Activated CD4-positive, alpha-beta T cell treated with anti-CD3 and anti-CD28 coated beads, Interleukin-2, amount 10 ng/mL, durations not matched to agents 7 days and 5 days (primary cell): ENCODE results near the gene GNGT1. TPM values are rescaled to one million over a fixed set of nuclear protein-coding genes. Genes with fewer than 3 reads are reported as not detected.

Experiments
- CTCF ChIA-PET: fragments of 350-600 bp; sonication (Branson Sonifier 250); formaldehyde crosslinking; loops from one replicate; lab custom pipeline; 2021; ENCODE audit warnings: antibody characterized with exemption; lab: Charles Lee
- POLR2A ChIA-PET: fragments of 350-600 bp; sonication (Branson Sonifier 250); formaldehyde crosslinking; loops from one replicate; lab custom pipeline; 2021; ENCODE audit warnings: antibody characterized with exemption; lab: Charles Lee
- DNase-seq: peaks from one replicate; pipeline ENCODE4 v3.0.0-alpha.2; 2020
- H3K27ac Mint-ChIP-seq: one replicate; pipeline ENCODE4 v1.8.0; 2021; ENCODE audit warnings: mild to moderate bottlenecking, moderate library complexity, mixed read lengths
- H3K27me3 Mint-ChIP-seq: one replicate; pipeline ENCODE4 v1.8.0; 2021; ENCODE audit warnings: mixed read lengths
- H3K36me3 Mint-ChIP-seq: one replicate; pipeline ENCODE4 v1.8.0; 2021; ENCODE audit warnings: low read depth, mixed read lengths
- H3K4me1 Mint-ChIP-seq: one replicate; pipeline ENCODE4 v1.8.0; 2021; ENCODE audit warnings: mixed read lengths
- H3K4me3 Mint-ChIP-seq: one replicate; pipeline ENCODE4 v1.8.0; 2021; ENCODE audit warnings: mild to moderate bottlenecking, moderate library complexity, mixed read lengths
- H3K9me3 Mint-ChIP-seq: one replicate; pipeline ENCODE4 v1.8.0; 2021; ENCODE audit warnings: mixed read lengths
- total RNA-seq, 2 experiments: library from RNA; stranded (reverse); gene quantifications; one replicate each; pipeline ENCODE4 v1.2.3, GENCODE V29; 2021

Gene GNGT1
- total RNA-seq, 2 experiments from 2014 or later = not detected

DNA sequence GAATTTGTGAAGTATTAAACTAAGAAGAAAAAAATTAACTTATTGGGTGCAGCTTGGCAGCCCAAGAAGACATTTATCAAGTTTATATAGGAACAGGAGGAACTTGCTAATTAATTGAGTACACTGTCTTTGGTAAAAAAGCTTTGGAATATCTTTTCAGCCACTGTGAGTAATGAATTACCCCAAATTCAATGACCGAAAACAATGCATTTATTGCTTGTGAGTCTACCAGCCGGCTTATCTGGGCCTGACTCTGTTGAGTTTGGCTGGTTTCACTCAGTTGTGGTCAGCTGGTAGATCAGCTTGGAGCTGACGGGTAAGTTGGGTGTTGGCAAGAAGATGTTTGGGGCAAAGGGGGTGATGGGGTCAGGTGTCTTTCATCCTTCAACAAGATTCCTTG lies 26.8 kb downstream of the GNGT1 start:
- Mint-ChIP-seq H3K4me1 (no peaks in the 10 kb centered on the region), H3K27me3 (peaks cover 12% of the 10 kb centered on the region), H3K36me3 (no peaks in the 10 kb centered on the region), H3K4me3 (no peak overlapping the region), H3K9me3 (no peaks in the 10 kb centered on the region), H3K27ac (no peak overlapping the region)
- CTCF ChIA-PET = no interaction called here
- no peak for DNase-seq
- POLR2A ChIA-PET = no interaction called here

DNA sequence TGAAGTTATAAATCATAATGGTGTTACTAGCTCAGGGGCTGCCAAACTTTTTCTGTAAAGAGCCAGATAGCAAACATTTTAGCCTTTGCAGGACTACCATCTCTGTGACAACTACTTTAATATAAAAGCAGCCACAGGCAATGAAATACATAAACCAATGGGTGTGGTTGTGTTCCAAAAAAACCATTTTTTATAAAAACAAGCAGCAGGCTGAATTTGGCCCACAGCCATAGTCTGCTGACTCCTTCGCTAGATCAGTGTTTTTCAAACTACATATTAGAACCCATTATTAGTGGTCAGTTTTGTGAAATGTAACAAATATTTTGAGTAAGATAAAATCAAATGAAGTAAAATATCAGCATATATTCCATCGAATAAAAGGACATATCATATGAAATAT lies 28.7 kb downstream of the GNGT1 start:
- ChIA-PET POLR2A (no interaction called here), CTCF (interaction anchor here (0.6 kb wide), 1 partner anchor 217 kb away, joined by 3 read pairs; no protein-coding TSS in a partner anchor)
- H3K4me1 Mint-ChIP-seq = no peaks in the 10 kb centered on the region
- H3K9me3 Mint-ChIP-seq = no peaks in the 10 kb centered on the region
- H3K27ac Mint-ChIP-seq = no peak overlapping the region
- peaks cover 14% of the 10 kb centered on the region for H3K27me3 Mint-ChIP-seq
- H3K4me3 Mint-ChIP-seq = no peak overlapping the region
- DNase-seq = no peak
- no peaks in the 10 kb centered on the region for H3K36me3 Mint-ChIP-seq

DNA sequence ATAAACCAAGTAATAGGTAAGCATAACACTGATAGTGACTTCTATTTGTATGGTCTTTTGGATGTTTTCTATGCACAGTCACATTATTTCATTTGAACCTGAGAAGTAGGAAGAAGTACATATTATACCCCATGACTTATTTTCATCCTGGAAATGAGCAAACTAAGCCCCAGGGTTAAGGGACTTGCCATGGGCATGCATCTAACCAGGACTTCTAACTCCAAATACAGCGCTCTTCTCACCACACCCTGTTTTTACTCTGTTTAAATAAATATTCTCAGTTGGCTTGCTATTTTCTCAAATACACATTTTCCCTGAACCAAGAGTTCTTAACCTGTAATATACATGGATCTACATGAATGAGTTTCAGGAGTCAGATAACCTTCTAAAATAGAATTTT lies 31.5 kb downstream of the GNGT1 start:
- H3K4me1 Mint-ChIP-seq = no peaks in the 10 kb centered on the region
- CTCF ChIA-PET = no interaction called here
- no peaks in the 10 kb centered on the region for H3K9me3 Mint-ChIP-seq
- H3K36me3 Mint-ChIP-seq = no peaks in the 10 kb centered on the region
- POLR2A ChIA-PET = no interaction called here
- peaks cover 12% of the 10 kb centered on the region for H3K27me3 Mint-ChIP-seq
- no peak overlapping the region for H3K4me3 Mint-ChIP-seq
- H3K27ac Mint-ChIP-seq = no peak overlapping the region
- no peak for DNase-seq

DNA sequence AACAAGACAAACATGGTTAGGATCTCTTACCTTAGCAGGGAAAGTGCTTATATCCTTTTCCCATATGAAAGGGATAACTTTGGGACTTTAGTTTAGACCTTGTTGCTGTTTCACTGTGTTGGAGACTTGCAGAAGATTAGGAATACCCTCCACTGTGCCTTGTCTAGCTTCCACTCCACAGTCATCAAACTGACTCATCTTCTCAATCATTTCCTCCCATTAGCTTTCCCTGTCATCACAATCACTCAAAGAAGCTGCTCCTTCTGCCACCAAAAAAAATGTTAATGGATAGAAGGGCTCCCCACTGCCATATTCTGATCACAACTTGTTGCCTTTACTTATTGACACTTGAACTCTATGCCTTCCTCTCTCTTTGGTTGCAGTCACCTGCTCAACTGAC lies 31.9 kb downstream of the GNGT1 start:
- CTCF ChIA-PET = no interaction called here
- POLR2A ChIA-PET = no interaction called here
- no peaks in the 10 kb centered on the region for H3K4me1 Mint-ChIP-seq
- no peak for DNase-seq
- H3K36me3 Mint-ChIP-seq = no peaks in the 10 kb centered on the region
- H3K9me3 Mint-ChIP-seq = no peaks in the 10 kb centered on the region
- H3K4me3 Mint-ChIP-seq = no peak overlapping the region
- peaks cover 13% of the 10 kb centered on the region for H3K27me3 Mint-ChIP-seq
- no peak overlapping the region for H3K27ac Mint-ChIP-seq

DNA sequence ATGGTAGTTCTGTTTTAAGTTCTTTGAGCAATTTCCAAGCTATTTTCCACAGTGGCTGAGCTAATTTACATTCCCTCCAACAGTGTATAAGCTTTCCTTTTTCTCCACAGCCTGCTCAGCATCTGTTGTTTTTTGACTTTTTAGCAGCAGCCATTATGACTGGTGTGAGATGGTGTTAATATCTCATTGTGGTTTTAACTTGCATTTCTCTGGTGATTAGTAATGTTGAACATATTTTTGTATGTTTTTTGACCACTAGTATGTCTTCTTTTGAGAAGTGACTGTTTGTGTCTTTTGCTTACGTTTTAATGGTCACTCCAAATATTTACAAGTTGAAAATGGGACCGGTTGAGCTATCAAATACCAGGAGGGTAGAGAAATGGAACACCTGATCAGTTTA lies 35.6 kb downstream of the GNGT1 start:
- Mint-ChIP-seq H3K27me3 (peaks cover 13% of the 10 kb centered on the region), H3K9me3 (no peaks in the 10 kb centered on the region), H3K4me3 (no peak overlapping the region), H3K36me3 (no peaks in the 10 kb centered on the region), H3K4me1 (no peaks in the 10 kb centered on the region), H3K27ac (no peak overlapping the region)
- no peak for DNase-seq
- ChIA-PET POLR2A (no interaction called here), CTCF (no interaction called here)

DNA sequence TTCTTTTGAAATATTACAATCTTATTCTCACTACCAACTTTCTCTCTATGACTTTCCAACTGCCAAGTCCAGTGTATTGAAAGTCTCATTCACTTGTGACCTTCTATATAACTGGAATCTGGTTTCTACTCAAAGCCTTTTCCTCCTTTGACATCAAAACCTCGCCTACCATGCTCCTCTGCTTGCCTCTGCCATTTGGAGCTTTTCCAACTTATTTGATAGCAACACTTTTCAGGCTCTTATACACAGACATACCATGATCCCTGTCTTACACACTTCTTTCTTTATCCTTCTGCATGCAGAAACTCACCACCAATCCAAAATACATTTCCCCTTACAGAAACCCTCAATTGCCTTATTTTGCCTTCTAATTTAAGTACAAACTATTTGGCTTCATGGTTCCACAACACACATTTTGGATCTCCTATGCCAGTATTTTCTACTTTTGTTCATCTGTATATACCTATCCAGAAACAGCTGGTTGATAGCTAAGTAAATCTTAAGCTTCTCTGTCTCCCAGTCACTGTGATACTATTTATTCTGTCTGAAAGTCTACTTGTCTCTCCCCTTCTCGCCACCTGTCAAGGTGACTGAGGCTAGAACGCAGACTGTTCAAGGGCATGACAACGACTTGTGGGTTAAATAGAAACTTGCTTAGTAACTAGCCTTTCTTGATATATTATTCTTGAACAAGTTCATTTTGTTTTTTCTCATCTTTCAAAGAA lies 37.6 kb downstream of the GNGT1 start:
- DNase-seq = no peak
- H3K36me3 Mint-ChIP-seq = no peaks in the 10 kb centered on the region
- ChIA-PET POLR2A (no interaction called here), CTCF (interaction anchor here (0.6 kb wide), 1 partner anchor 46 kb away, joined by 5 read pairs; no protein-coding TSS in a partner anchor)
- no peaks in the 10 kb centered on the region for H3K9me3 Mint-ChIP-seq
- H3K4me3 Mint-ChIP-seq = no peak overlapping the region
- H3K27ac Mint-ChIP-seq = no peak overlapping the region
- H3K27me3 Mint-ChIP-seq = peaks cover 6% of the 10 kb centered on the region
- no peaks in the 10 kb centered on the region for H3K4me1 Mint-ChIP-seq

DNA sequence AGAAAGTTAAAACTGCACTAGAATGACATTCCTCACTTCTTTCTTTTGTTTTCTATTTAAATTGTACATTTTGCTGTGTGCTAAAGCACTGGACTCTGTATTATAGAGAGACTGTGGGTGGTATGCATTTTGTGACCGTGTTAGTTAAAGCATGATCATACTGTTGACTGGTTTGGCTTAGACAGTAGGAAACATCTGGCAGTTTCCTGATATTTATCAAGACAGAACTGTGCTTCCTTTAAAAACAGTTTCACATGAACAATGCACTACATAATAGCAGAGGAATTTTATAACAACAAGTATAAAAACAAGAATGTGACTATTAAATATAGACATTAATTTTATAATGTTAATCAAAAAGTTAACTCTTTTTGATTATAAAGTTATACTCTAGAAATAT lies 38.3 kb downstream of the GNGT1 start:
- no peaks in the 10 kb centered on the region for H3K4me1 Mint-ChIP-seq
- H3K9me3 Mint-ChIP-seq = no peaks in the 10 kb centered on the region
- peaks cover 6% of the 10 kb centered on the region for H3K27me3 Mint-ChIP-seq
- H3K36me3 Mint-ChIP-seq = no peaks in the 10 kb centered on the region
- no peak for DNase-seq
- H3K4me3 Mint-ChIP-seq = no peak overlapping the region
- ChIA-PET POLR2A (no interaction called here), CTCF (no interaction called here)
- H3K27ac Mint-ChIP-seq = no peak overlapping the region

DNA sequence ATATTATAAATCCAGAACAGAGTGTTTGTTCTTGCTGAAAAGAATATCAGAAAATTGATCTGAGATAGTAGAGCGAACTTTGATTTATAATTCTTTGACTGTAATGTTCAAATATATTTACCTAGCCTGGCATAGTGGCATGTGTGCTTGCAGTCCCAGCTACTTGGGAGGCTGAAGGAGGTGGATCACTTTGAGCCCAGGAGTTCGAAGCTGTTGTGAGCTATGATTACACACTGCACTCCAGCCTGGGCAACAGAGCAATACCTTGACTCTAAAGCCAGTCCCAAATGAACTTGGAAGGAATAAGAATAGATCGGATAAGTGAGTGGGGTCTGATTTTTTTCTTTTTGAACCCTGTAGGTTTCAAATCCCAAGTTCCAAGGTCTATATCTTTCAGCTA lies 38.7 kb downstream of the GNGT1 start:
- H3K27me3 Mint-ChIP-seq = peaks cover 6% of the 10 kb centered on the region
- no peak overlapping the region for H3K4me3 Mint-ChIP-seq
- H3K27ac Mint-ChIP-seq = no peak overlapping the region
- DNase-seq = no peak
- POLR2A ChIA-PET = no interaction called here
- no peaks in the 10 kb centered on the region for H3K4me1 Mint-ChIP-seq
- CTCF ChIA-PET = no interaction called here
- H3K36me3 Mint-ChIP-seq = no peaks in the 10 kb centered on the region
- no peaks in the 10 kb centered on the region for H3K9me3 Mint-ChIP-seq

DNA sequence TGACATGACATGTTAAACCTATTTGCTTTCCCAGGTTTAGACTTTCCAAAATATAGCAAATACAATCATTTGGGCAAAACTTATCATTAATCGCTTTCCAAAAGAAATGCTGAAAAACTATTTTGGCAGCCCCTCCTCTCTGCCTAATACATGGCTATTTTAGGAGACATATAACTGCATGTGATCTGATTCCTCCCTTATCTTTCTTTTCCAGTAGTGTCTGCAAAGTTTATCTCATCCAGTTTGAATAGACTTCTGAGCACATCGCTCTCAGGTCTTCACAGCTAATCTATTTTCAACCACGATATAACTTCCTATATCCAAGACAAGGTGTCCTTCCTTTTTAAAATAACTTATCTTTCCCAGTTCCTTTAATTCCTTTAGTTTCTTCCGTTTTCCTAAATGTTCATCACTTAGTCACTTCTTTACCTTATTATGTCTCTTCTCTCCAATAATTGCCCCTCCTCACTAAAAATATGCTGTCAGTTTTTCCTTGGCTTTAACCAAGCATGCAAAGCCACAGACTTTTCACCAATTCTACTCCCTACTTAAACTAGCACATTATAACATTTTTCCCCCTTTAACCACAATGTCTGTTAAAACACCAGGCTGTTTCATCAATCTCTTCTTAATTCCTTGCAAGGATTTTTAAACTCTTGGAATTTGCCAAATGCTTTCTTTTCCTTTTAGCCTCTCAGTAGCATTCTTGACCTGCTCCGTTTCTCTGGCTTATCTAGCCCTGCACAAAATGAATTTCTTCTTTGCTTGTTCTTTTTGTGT lies 39.6 kb downstream of the GNGT1 start:
- Mint-ChIP-seq H3K9me3 (no peaks in the 10 kb centered on the region), H3K36me3 (no peaks in the 10 kb centered on the region), H3K27me3 (peaks cover 4% of the 10 kb centered on the region), H3K4me1 (no peaks in the 10 kb centered on the region), H3K27ac (no peak overlapping the region), H3K4me3 (no peak overlapping the region)
- POLR2A ChIA-PET = no interaction called here
- CTCF ChIA-PET = no interaction called here
- DNase-seq = no peak

DNA sequence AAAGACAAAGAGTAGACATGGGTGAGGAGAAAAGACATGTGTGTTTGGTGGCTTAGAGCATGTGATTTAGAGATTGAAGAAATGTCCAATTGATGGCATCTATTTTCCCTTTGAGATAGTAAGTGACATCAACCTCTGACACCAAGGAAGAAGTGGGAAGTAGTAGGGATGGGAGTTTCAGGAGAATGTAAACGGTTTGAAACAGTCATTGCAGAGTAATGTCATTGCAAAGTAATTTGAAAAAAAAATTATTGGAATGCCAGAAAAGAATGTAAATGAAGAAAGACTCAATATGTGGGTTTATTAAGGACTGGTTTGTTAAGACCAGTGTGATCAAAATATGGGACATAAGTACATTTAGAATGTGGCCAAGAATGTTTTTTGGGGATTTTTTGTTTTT lies 41.7 kb downstream of the GNGT1 start:
- Mint-ChIP-seq H3K4me1 (no peaks in the 10 kb centered on the region), H3K9me3 (no peaks in the 10 kb centered on the region), H3K27me3 (peaks cover 4% of the 10 kb centered on the region), H3K36me3 (no peaks in the 10 kb centered on the region), H3K4me3 (no peak overlapping the region), H3K27ac (no peak overlapping the region)
- CTCF ChIA-PET = no interaction called here
- no peak for DNase-seq
- POLR2A ChIA-PET = no interaction called here

DNA sequence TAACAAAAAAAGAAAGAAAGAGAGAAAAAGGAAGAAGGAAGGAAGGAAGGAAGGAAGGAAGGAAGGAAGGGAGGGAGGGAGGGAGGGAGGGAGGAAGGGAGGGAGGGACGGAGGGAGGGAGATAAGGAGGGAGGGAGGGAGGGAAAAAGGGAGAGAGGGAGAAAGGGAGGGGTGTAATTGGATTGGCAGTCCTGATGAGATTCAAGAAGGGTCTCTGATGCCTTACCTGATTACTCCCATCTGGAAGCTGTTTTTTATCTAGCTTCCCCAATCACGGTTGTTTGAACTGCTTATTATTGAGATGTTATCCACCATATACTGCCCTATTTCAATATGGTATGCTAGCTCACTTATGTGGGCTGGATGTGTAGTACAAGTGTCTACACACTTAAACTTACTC lies 42.5 kb downstream of the GNGT1 start:
- POLR2A ChIA-PET = no interaction called here
- no peak overlapping the region for H3K4me3 Mint-ChIP-seq
- CTCF ChIA-PET = no interaction called here
- DNase-seq = no peak
- peaks cover 2% of the 10 kb centered on the region for H3K27me3 Mint-ChIP-seq
- no peaks in the 10 kb centered on the region for H3K36me3 Mint-ChIP-seq
- H3K4me1 Mint-ChIP-seq = no peaks in the 10 kb centered on the region
- no peak overlapping the region for H3K27ac Mint-ChIP-seq
- no peaks in the 10 kb centered on the region for H3K9me3 Mint-ChIP-seq

DNA sequence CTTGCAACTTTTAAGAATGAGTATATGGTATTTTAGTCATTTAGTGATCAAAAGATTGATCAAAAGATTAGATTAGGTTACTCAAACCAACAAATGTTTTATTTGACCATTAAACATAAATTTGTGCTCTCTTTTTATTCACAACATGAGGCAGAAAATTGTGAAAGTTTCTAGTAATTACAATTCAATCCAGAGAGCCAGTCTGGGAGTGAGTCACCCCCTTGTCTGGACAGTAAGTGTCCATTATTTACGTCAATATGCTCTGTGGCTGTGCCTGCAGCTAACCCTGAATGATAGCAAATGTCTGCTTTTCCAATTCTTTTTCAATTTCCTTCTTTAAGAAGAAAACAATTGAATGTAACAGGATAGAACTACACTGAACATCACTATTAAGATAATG lies 43.1 kb downstream of the GNGT1 start:
- ChIA-PET CTCF (no interaction called here), POLR2A (no interaction called here)
- H3K4me1 Mint-ChIP-seq = no peaks in the 10 kb centered on the region
- no peak overlapping the region for H3K27ac Mint-ChIP-seq
- DNase-seq = no peak
- H3K9me3 Mint-ChIP-seq = no peaks in the 10 kb centered on the region
- H3K4me3 Mint-ChIP-seq = no peak overlapping the region
- no peaks in the 10 kb centered on the region for H3K36me3 Mint-ChIP-seq
- H3K27me3 Mint-ChIP-seq = peaks cover 2% of the 10 kb centered on the region

DNA sequence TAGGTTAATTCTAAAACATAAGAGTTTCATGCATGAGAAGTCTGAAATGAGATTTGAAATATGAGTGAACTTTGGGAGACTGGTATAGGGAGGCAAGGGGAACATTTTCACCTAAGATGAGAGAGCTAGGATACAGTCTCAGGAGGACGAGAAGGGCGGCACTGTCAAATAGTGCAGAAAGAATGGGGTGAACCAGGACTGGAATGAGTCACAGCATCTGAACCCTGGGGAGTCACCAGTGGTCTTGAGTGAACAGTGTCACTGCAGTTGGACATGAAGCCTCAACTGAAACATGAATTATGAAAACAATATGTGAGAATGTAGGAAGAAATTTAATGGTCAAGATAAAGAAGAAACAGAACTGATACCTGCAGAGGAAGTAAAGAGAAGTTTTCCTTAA lies 48.9 kb downstream of the GNGT1 start:
- no peak overlapping the region for H3K4me3 Mint-ChIP-seq
- no peak for DNase-seq
- H3K27me3 Mint-ChIP-seq = no peaks in the 10 kb centered on the region
- H3K27ac Mint-ChIP-seq = no peak overlapping the region
- ChIA-PET CTCF (no interaction called here), POLR2A (no interaction called here)
- H3K9me3 Mint-ChIP-seq = no peaks in the 10 kb centered on the region
- H3K4me1 Mint-ChIP-seq = no peaks in the 10 kb centered on the region
- no peaks in the 10 kb centered on the region for H3K36me3 Mint-ChIP-seq
